DMS114 treated with DMSO at 0.1 percent for 48 hours (cell line): Measurements from ENCODE around the gene RPL10L.

Source experiments
- DNase-seq: peaks from one replicate; lab custom pipeline; 2025; ENCODE audit not compliant: unreplicated experiment; lab: John Stamatoyannopoulos, UW

The RPL10L gene

DNA sequence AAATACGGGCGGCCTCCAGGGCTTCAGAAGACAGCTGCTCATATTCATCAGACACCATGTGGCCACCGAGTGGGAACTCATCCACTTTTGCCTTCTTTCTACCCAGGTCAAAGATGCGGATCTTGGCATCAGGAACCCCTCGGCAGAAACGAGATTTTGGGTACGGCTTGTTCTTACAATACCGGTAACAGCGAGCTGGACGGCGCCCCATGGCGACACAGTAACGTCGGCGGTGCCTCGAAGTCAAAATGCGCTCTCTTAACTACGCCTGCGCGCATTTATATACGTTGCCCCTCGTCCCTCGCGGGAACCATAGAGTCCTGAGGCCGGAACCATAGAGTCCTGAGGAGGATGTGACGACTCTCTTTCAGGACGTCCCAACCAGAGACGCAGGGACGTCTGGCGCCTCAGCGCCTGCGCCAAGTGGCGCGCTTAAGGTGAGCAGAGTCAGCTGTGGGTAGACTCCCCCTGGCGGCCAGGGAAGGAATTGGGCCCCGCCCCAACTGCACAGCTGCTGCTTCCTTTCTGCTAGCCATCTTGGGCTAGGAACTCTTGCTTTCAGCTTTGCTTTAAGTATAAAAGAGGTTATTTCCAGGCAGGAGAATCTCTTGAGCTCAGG, at the start of gene RPL10L:
TSS of gene RPL10L (minus strand) at position 256 of the 619 bp plus-strand sequence. CDS start at position 211, 45 bp downstream.
- no peak for DNase-seq

DNA sequence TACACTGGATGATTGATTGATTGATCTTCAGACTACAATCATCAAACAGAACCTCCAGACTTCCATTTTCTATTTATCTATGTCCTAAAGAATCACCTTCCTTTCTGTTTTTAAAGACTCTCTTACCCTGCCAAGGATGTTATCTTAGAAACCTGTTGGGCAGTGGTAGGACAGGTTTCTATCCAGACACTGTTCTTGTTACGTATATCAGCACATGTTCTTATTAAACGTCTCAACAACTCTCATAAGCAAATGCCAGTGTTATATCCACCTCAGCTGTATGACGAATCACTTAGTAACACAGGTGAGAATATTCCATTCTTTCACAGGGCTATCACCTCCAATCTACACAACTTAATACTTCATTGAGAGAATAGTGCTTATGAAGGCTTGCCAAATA, 40.2 kb upstream of the RPL10L start:
- no peak for DNase-seq

DNA sequence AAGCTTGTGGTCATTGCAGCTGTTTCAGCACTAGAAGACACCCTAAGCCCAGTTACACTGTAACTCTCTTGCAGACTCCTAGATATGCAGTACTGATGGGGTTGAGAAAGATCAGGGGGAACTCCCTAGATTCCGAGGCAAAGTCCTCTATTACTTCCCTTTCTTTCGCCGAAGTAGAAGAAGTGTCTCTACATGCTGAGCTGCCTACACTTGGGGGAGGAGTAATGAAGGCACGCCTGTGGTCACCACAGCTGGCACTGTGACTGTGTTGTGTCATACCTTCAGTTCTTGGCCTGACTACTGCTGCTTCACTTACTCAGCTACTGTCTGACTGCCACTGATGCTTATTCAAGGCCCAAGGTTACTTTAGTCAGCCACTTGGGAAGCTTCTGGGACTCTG, 35.1 kb upstream of the RPL10L start:
- no peak for DNase-seq

DNA sequence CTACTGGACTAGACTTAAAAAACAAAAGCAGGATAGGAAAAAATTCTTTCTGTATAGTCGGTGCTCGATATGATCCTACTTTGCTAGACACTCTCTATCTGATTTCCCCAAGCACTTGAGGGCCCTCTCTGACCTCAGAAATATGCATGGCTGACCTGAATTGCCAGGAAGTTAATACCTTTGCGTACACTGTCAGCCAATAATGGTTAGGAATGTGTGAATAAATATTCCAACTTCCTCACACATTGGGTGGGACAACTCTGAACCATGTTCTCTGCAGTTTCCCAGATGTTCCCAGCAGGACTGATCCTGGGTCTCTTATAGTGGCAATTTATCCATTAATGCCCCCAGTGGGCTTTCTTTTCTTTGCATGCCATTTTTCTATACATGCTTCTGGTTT, 20.5 kb upstream of the RPL10L start:
- no peak for DNase-seq

DNA sequence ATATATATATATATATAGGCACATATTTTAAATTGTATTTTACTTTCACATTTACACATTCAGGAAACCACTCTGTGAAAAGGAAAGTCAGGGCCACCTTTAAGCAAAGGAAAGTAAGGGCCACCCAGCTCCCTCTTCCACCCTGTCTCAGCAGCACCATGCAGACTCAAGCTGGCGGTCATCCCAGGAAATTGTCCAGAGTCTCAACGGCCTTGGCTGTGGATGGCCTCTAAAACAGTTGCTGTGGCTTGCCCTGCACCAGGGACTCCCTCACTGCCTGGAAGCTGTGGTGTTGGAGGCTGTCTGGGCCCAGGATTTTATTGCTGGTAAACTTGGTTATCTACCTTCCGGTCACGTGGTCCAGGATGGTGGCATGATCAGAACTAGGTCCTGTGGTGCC, 11.8 kb upstream of the RPL10L start:
- no peak for DNase-seq

DNA sequence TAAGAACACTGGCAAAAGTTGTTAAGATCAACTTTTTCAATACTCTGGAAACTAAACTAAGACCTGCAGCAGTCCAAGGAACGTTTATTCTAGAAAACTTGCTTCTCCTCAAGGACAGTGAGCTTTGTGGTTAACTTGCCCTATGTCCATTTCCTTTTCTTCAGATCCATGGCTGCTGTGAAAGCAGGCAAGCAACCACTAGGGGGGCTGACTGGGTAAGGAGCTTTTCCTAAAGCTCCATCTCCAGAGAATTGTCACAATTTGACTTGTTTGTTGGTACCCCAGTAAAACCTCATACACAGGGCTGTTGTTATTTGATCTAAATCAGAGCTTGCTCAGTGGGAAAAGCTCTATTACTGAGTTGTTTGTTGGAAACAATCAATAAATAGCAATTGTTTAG, 10.1 kb upstream of the RPL10L start:
- no peak for DNase-seq

DNA sequence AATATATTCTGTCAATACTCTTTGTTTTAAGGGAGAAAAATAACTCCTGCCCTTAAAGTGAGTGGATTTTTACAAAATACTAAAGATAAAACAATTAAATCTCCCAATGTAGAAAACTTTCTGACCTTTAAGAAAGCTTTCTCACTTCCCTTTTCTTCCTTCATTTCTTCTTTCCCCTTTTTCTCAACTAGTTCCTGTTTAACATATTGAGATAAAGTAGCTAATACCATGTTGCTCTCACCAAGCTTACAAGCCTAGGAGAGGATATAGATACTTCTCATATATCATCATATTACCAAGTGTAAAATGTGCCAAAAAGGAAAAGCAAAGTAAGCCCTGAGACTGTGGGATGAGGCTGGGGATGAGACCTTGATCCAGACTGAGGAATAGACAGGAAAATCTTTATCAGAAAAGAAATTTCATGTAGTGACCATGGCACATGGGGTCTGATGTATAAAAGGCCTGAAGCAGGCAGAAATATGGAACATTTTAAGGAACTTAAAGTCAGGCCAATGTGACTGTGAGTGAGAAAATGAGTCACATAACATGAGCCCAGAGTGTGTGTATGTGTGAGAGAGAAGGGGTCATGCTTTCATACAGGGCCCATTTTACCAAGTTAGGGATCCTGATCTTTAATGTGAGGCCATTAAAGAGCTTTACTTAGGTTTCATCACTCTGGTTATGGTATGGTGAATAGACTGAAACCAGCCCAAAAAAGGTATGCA, 1.6 kb upstream of the RPL10L start:
- DNase-seq: no peak

DNA sequence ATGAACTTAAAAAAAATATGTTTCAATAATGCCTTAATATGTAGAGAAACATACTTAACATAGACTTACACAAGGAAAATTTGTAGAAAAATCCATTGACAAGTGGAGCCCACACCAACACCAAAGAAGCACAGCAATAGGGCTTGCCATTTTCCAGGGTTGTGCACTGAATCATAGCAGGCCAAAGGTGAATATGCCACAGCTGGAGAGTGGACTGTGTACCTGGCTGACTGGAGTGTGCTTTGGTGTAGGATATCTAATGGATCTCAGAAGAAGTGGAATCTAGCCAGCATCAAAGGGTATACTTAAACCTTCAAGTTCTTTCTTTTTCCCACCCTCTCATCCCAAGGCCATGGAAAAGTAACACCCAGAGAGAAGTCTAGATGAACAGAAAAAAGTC, 4.8 kb downstream of the RPL10L start:
- no peak for DNase-seq

DNA sequence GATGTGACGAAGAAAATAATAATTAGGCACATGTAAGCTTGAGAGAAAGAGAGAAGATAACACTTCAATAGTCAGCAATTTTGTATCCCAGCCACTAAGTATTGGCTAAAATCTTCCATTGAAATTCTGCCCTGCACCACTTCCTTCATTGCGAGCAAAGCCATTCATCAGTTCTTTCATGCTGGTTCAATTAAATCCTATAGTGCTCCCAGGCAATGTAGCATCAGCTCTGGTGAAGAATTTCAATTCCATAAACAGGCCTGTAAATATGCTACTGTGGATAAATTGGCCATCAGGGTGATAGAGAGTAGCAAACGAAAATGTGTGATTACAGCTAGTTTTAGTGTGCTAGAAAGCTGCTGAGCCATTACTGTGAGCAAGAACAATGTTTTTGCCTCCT, 24.7 kb downstream of the RPL10L start:
- DNase-seq: no peak
